Progenitor cell of endocrine pancreas (in vitro differentiated cells): ENCODE results near the gene CHRM4. TPM values are rescaled to one million over a fixed set of nuclear protein-coding genes. Genes with fewer than 3 reads are reported as not detected.

ENCODE experiments used
- DNase-seq: peaks from one replicate; pipeline ENCODE4 v3.0.0; 2021; ENCODE audit warnings: low spot score; ENCODE audit not compliant: unreplicated experiment
- H3K27ac Mint-ChIP-seq: 2 replicates; pipeline ENCODE4 v1.8.0; 2021; ENCODE audit warnings: mild to moderate bottlenecking, moderate library complexity, mixed read lengths
- H3K27me3 Mint-ChIP-seq: 2 replicates; pipeline ENCODE4 v1.8.0; 2021; ENCODE audit warnings: mixed read lengths
- H3K36me3 Mint-ChIP-seq: 2 replicates; pipeline ENCODE4 v1.8.0; 2022; ENCODE audit warnings: mixed read lengths; ENCODE audit not compliant: insufficient read depth
- H3K4me1 Mint-ChIP-seq: 2 replicates; pipeline ENCODE4 v1.8.0; 2021; ENCODE audit warnings: low read depth, mixed read lengths
- H3K4me3 Mint-ChIP-seq: 2 replicates; pipeline ENCODE4 v1.8.0; 2021; ENCODE audit warnings: low read depth, mild to moderate bottlenecking, moderate library complexity, mixed read lengths
- H3K9me3 Mint-ChIP-seq: 2 replicates; pipeline ENCODE4 v1.8.0; 2021; ENCODE audit warnings: low read depth, mixed read lengths
- CTCF ChIP-seq: fragments of 200-600 bp; sonication (generic); IDR thresholded peaks from one replicate; pipeline ENCODE4 v1.5.0; 2021; ENCODE audit warnings: antibody characterized with exemption, mild to moderate bottlenecking; ENCODE audit not compliant: unreplicated experiment
- total RNA-seq: library from RNA; stranded (reverse); gene quantifications from 2 replicates; pipeline ENCODE4 v1.2.1, GENCODE V29; 2021

The CHRM4 gene
- total RNA-seq, 1 donor from 2014 or later: 0.81 TPM

- no peak for TF ChIP-seq CTCF
- no peaks in the 10 kb centered on the region for H3K9me3 Mint-ChIP-seq
- H3K4me1 Mint-ChIP-seq: peaks cover 5% of the 10 kb centered on the region
- H3K4me3 Mint-ChIP-seq: no peak overlapping the region
- H3K27me3 Mint-ChIP-seq: no peaks in the 10 kb centered on the region
- no peak for DNase-seq
- H3K27ac Mint-ChIP-seq: no peak overlapping the region
- peaks cover 10% of the 10 kb centered on the region for H3K36me3 Mint-ChIP-seq
These were observed 39.6 kb upstream of the CHRM4 start for GRCh38 chr11:46431211-46431610.

GRCh38 chr11:46429717-46430116 lies 38.1 kb upstream of the CHRM4 start:
- Mint-ChIP-seq H3K9me3 (no peaks in the 10 kb centered on the region), H3K27ac (peak overlapping the region; percentile 12), H3K4me1 (no peaks in the 10 kb centered on the region), H3K27me3 (no peaks in the 10 kb centered on the region), H3K4me3 (no peak overlapping the region), H3K36me3 (peaks cover 10% of the 10 kb centered on the region)
- no peak for TF ChIP-seq CTCF
- no peak for DNase-seq

- no peak for TF ChIP-seq CTCF
- no peak for DNase-seq
These were observed 35.8 kb upstream of the CHRM4 start for GRCh38 chr11:46427364-46427763.

GRCh38 chr11:46426233-46426991 lies 34.8 kb upstream of the CHRM4 start:
- no peaks in the 10 kb centered on the region for H3K27me3 Mint-ChIP-seq
- peaks cover 17% of the 10 kb centered on the region for H3K36me3 Mint-ChIP-seq
- no peak overlapping the region for H3K4me3 Mint-ChIP-seq
- H3K9me3 Mint-ChIP-seq: no peaks in the 10 kb centered on the region
- TF ChIP-seq CTCF: no peak
- DNase-seq: no peak
- no peak overlapping the region for H3K27ac Mint-ChIP-seq
- H3K4me1 Mint-ChIP-seq: peaks cover 3% of the 10 kb centered on the region

More at GRCh38 chr11:46427364-46427763, 35.8 kb upstream of the CHRM4 start:
- Mint-ChIP-seq H3K4me3 (no peak overlapping the region), H3K4me1 (peaks cover 3% of the 10 kb centered on the region), H3K36me3 (peaks cover 14% of the 10 kb centered on the region), H3K9me3 (no peaks in the 10 kb centered on the region), H3K27me3 (no peaks in the 10 kb centered on the region), H3K27ac (no peak overlapping the region)

- peaks cover 16% of the 10 kb centered on the region for H3K36me3 Mint-ChIP-seq
- peak overlapping the region; percentile 6 for H3K27ac Mint-ChIP-seq
- no peak for DNase-seq
- no peak for TF ChIP-seq CTCF
- H3K4me3 Mint-ChIP-seq: no peak overlapping the region
- no peaks in the 10 kb centered on the region for H3K27me3 Mint-ChIP-seq
- H3K4me1 Mint-ChIP-seq: peaks cover 6% of the 10 kb centered on the region
- no peaks in the 10 kb centered on the region for H3K9me3 Mint-ChIP-seq
These were observed 31.0 kb upstream of the CHRM4 start for GRCh38 chr11:46422588-46422987.
